Measurements from ENCODE around the gene FAM78B.

The FAM78B gene

DNA sequence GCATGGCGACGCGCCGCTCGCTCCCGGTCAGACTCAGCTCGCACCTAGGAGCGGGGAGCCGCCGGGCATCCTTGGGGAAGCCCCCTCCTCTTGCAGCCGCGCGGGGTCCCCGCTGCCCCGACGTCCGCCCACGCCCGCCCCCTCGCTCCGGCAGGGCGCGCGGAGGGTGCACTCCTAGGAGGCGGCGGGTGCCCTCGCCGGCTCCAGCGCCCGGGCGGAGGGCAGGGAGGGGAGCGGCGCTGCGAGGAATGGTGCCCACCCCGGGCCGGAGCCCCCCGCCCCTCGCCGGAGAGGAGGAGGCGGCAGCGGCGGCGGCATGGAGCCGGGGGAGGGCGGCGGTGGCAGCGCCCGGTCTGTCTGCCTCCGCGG lies 488 bp downstream of the FAM78B start:
- DNase-seq (ENCODE audit: low read depth) = no peak
- TF ChIP-seq CTCF (conservative IDR thresholded peaks at IDR 0.05; ENCODE audit: low read length) = no peak
- no peak overlapping the region; the same call in 1 of the 2 replicates for H3K4me3 ChIP-seq (ENCODE audit: low read length)

DNA sequence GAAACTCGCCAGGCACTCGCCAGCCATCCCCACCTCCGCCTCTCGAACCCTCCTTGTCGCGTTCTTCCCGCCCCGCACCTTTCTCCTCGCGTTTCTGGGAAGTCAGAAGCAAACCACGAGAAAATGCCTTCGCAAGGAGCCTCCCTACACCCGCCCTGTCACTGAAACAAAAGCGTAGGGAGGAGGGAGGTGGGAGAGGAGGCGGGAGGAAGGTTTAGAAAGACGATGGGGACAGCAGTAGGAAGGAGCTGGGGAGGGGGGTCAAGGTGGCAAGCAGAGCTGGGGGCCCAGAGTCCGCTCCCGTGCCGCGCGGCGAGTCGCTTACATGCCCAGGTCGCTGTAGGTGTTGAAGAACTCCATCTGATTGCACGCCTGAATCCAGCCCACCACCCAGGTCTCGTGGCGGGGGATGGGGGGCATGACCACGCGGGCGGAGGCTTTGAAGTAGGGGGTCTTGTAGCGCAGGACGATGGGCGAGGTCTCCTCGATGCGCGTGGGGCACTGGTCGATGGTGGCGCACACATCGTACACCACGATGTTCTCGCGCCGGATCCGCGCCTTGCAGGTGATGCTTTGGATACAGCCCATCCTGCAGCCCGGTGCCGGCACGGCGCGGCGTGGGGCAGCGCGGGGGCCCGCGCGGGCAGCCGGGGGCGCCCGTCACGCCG lies 1.0 kb downstream of the FAM78B start:
- TF ChIP-seq CTCF (conservative IDR thresholded peaks at IDR 0.05; ENCODE audit: low read length) = no peak
- DNase-seq (ENCODE audit: low read depth) = peak; percentile 13
- peak overlapping the region; percentile 33 for H3K4me3 ChIP-seq (ENCODE audit: low read length)

DNA sequence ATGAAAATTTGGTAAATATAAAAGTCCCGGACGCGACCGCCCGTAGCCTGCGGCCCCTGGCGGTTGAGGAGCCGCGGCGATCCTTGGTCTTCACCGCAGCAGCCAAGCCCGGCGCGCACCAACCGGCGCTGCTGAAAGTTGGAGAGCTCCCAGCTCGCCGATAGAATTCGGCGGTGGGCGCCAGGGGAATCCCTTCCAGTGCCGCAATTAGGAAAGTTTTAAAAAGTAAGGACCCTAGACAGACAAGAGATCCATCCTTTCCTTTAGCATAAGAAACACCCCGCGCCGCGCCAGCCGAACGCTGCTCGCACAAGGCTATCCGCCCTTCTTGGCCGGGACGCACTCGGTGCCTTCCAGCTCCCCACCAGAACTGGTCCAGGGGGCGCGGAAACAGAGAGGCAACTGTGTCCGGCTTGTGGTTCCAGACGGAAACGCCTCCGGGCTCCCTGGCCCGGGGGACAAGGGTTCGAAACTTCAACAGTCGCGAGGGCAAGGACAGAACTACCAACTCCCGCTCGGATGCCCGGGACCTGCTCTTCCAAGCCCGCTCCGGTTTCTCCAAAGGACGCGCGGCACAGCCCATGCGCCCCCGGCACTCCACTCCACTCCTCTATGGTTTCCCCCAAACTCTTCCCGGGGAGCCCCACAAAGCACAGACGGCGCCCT lies 1.7 kb downstream of the FAM78B start:
- TF ChIP-seq CTCF (conservative IDR thresholded peaks at IDR 0.05; ENCODE audit: low read length) = peak; percentile 45
- peak; percentile 42 for DNase-seq (ENCODE audit: low read depth)
- H3K4me3 ChIP-seq (ENCODE audit: low read length) = peak overlapping the region; percentile 30

DNA sequence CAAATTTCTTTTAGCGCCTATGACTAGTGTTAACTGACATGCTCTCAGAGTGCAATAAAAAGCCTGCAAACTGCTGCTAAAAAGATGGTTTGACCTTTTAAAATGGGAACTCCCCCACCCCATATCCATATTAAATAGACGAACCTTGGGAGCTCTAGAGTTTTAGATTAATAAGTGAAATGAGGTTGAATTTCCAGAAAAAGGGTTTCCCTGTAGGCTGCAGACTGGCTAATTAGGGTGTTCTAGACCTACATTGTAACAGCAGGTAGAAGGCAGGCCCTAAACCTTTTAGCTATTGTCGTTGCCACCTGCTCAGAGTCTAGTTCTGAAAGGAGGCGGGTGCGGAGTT lies 2.2 kb downstream of the FAM78B start:
- DNase-seq (ENCODE audit: low read depth) = no peak
- no peak overlapping the region for H3K4me3 ChIP-seq (ENCODE audit: low read length)
- no peak for TF ChIP-seq CTCF (conservative IDR thresholded peaks at IDR 0.05; ENCODE audit: low read length)

GRCh38 chr1:166159656-166160055 lies 7.1 kb downstream of the FAM78B start:
- no peak for DNase-seq (ENCODE audit: low read depth)
- TF ChIP-seq CTCF (conservative IDR thresholded peaks at IDR 0.05; ENCODE audit: low read length) = no peak
- no peak overlapping the region for H3K4me3 ChIP-seq (ENCODE audit: low read length)

DNA sequence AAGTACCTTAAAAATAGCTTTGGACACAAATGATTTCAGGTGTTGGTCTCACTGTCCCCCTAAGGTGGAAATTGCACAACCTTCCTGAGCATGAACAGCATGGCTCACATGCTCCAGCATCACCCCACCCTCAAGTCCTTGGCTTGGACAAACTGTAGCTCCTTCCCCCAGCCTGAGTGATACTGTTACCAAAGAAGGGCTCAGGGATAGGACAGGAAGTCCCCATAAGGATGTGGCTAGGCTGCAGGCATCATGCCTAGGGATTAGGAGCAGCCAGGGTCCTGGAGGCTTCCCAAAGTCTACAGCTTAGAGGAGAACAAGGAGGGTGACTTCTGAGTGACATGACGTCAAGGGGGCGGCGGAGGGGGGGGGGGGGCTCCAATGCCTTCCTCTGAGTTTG lies 10.1 kb downstream of the FAM78B start:
- no peak for TF ChIP-seq CTCF (conservative IDR thresholded peaks at IDR 0.05; ENCODE audit: low read length)
- no peak for DNase-seq (ENCODE audit: low read depth)
- no peak overlapping the region for H3K4me3 ChIP-seq (ENCODE audit: low read length)

DNA sequence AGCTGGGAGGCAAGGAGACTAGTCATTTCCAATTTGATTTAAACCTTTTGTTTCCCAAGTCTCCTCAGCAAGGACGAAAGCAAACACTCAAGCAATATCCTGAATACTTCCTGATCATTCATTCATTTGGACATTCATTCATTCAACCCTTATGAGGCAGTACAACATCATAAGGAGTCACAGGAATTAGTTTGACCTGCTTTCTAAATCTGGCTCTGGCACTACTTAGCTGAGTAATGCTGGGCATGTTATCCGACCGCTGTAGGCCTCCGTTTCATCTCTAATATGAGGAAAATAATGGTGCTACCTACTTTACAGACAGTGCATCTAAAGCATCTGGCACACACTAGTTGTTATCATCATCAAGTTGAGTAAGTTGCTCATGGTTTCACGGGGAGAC lies 11.7 kb downstream of the FAM78B start:
- TF ChIP-seq CTCF (conservative IDR thresholded peaks at IDR 0.05; ENCODE audit: low read length) = no peak
- no peak for DNase-seq (ENCODE audit: low read depth)
- no peak overlapping the region for H3K4me3 ChIP-seq (ENCODE audit: low read length)
